HepG2 (cell line): ENCODE measurements around the gene CBLB.

Experiments used
- CEBPG ChIP-seq: IDR thresholded peaks from 2 replicates; pipeline ENCODE4 v1.6.1; 2016
- EZH2 ChIP-seq: conservative IDR thresholded peaks from 2 replicates; pipeline ENCODE4 v1.6.1; 2012; ENCODE audit warnings: mild to moderate bottlenecking, low read depth, low read length, moderate library complexity
- GATAD2A ChIP-seq: IDR thresholded peaks from 2 replicates; pipeline ENCODE4 v1.6.1; 2016
- PCBP1 ChIP-seq: fragments of 200-400 bp; formaldehyde crosslinking; IDR thresholded peaks from 2 replicates; pipeline ENCODE4 v1.6.1; 2017; ENCODE audit warnings: mild to moderate bottlenecking, low read depth, low read length, borderline replicate concordance
- SMC3 ChIP-seq: IDR thresholded peaks from 2 replicates; pipeline ENCODE4 v1.6.1; 2011; ENCODE audit warnings: low read length, improper control_type of control experiment
- SP4 ChIP-seq: sonication (generic); formaldehyde crosslinking; IDR thresholded peaks from 2 replicates; pipeline ENCODE4 v1.8.1; 2023; ENCODE audit warnings: mild to moderate bottlenecking, missing genetic modification reagents
- TAF1 ChIP-seq: sonication (generic); formaldehyde crosslinking; IDR thresholded peaks from 2 replicates; pipeline ENCODE4 v1.4.0; 2020; ENCODE audit warnings: missing genetic modification reagents
- ZNF326 ChIP-seq: sonication (generic); formaldehyde crosslinking; IDR thresholded peaks from 2 replicates; pipeline ENCODE4 v1.4.0; 2020; ENCODE audit warnings: missing genetic modification reagents, borderline replicate concordance
- TF ChIP-seq, protein P1 (sequence below): sonication (generic); formaldehyde crosslinking; IDR thresholded peaks from 2 replicates; pipeline ENCODE4 v1.5.0; 2020; ENCODE audit warnings: mild to moderate bottlenecking, missing genetic modification reagents, moderate library complexity
- TF ChIP-seq, protein P2 (sequence below): sonication (generic); formaldehyde crosslinking; IDR thresholded peaks from 2 replicates; pipeline ENCODE4 v1.4.0; 2020; ENCODE audit warnings: missing genetic modification reagents, borderline replicate concordance

DNA sequence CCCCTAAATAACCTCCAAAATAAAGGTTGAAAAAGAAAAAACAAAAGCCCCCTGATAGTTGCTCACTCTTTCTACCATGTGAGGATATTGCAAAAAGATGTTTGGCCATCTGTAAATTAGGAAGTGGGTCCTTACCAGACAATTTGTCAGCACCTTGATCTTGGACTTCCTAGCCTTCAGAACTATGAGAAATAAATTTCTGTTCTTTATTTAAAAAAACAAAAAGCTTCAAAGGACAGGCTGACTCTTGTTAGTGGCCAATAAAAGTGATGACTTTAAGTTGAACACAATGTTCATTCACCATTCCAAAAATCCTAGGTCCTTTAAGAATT, 103.5 kb downstream of the CBLB start:
- TF ChIP-seq EZH2 = no peak
- no peak for TF ChIP-seq CEBPG (CRISPR knock-in tag)
- TF ChIP-seq PCBP1 = no peak
- TF ChIP-seq, protein P1, sequence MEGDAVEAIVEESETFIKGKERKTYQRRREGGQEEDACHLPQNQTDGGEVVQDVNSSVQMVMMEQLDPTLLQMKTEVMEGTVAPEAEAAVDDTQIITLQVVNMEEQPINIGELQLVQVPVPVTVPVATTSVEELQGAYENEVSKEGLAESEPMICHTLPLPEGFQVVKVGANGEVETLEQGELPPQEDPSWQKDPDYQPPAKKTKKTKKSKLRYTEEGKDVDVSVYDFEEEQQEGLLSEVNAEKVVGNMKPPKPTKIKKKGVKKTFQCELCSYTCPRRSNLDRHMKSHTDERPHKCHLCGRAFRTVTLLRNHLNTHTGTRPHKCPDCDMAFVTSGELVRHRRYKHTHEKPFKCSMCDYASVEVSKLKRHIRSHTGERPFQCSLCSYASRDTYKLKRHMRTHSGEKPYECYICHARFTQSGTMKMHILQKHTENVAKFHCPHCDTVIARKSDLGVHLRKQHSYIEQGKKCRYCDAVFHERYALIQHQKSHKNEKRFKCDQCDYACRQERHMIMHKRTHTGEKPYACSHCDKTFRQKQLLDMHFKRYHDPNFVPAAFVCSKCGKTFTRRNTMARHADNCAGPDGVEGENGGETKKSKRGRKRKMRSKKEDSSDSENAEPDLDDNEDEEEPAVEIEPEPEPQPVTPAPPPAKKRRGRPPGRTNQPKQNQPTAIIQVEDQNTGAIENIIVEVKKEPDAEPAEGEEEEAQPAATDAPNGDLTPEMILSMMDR (CRISPR knock-in tag) = no peak
- TF ChIP-seq ZNF326 (CRISPR knock-in tag) = no peak
- TF ChIP-seq SMC3 = no peak
- no peak for TF ChIP-seq GATAD2A (CRISPR knock-in tag)
- TF ChIP-seq SP4 (CRISPR knock-in tag) = no peak
- TF ChIP-seq, protein P2, sequence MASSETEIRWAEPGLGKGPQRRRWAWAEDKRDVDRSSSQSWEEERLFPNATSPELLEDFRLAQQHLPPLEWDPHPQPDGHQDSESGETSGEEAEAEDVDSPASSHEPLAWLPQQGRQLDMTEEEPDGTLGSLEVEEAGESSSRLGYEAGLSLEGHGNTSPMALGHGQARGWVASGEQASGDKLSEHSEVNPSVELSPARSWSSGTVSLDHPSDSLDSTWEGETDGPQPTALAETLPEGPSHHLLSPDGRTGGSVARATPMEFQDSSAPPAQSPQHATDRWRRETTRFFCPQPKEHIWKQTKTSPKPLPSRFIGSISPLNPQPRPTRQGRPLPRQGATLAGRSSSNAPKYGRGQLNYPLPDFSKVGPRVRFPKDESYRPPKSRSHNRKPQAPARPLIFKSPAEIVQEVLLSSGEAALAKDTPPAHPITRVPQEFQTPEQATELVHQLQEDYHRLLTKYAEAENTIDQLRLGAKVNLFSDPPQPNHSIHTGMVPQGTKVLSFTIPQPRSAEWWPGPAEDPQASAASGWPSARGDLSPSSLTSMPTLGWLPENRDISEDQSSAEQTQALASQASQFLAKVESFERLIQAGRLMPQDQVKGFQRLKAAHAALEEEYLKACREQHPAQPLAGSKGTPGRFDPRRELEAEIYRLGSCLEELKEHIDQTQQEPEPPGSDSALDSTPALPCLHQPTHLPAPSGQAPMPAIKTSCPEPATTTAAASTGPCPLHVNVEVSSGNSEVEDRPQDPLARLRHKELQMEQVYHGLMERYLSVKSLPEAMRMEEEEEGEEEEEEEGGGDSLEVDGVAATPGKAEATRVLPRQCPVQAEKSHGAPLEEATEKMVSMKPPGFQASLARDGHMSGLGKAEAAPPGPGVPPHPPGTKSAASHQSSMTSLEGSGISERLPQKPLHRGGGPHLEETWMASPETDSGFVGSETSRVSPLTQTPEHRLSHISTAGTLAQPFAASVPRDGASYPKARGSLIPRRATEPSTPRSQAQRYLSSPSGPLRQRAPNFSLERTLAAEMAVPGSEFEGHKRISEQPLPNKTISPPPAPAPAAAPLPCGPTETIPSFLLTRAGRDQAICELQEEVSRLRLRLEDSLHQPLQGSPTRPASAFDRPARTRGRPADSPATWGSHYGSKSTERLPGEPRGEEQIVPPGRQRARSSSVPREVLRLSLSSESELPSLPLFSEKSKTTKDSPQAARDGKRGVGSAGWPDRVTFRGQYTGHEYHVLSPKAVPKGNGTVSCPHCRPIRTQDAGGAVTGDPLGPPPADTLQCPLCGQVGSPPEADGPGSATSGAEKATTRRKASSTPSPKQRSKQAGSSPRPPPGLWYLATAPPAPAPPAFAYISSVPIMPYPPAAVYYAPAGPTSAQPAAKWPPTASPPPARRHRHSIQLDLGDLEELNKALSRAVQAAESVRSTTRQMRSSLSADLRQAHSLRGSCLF (CRISPR knock-in tag) = no peak
- no peak for TF ChIP-seq TAF1 (CRISPR knock-in tag)
